Measurements from ENCODE around the gene TMEM141.
"Not testable (repeated sequence)": the region's sequence is repeated elsewhere in the genome, so short reads cannot be mapped to it uniquely, and the experiment has no call there.

The TMEM141 gene

DNA sequence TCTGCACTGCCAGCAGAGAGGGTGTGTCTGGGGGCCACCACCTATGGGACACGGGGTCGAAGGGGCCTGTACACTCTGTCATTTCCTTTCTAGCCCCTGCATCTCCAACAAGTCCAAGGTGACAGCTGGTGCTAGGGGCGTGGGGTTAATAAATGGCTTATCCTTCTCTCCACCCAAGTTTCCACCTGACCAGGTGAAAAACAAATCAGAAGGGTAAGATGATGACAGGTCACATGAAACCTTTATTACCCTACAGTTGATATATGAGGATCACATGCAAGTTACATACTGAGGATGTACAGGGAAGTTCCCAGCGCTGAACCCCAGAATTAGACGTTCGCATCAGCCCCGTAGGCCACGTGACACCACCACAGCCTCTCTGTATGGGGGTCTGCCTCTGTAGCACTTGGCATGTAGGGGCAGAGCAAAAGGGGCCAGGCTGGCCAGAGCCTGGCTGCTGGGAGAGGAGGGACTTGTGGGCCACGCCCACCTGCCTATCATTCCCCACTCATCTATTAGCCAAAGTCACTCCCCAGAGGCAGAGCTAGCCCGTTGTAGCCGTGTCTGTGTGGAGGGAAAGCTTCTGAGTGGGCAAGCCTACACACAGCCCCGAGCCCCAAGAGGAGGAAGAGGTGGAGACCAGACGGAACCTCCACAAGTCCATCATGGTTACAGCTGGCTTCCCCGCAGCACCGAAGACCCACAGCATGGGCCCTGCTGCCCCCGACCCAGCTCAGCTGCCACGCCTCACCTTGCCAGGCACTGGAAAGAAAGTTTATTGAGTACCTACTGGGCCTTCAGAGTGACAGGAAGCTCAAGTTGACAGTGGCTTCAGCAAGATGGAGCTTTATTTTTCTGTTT, 2.2 kb downstream of the TMEM141 start:
- DNase-seq, result no peak

GRCh38 chr9:136794281-136794999, 3.3 kb downstream of the TMEM141 start:
- DNase-seq, result no peak

DNA sequence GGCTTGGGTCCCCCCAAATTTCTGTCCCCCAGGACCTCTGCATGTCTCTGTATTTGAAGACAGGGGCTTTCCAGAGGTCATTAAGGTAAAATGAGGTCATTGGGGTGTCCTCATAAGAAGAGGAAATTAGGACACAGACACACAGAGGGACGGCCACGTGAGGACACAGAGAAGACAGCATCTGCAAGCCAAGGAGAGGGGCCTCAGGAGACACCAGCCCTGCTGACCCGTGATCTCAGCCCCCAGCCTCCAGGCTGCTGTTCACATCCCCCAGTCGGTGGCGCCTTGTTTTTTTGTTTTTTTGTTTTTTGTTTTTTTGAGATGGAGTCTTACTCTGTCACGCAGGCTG, 3.8 kb downstream of the TMEM141 start:
- no peak for DNase-seq

DNA sequence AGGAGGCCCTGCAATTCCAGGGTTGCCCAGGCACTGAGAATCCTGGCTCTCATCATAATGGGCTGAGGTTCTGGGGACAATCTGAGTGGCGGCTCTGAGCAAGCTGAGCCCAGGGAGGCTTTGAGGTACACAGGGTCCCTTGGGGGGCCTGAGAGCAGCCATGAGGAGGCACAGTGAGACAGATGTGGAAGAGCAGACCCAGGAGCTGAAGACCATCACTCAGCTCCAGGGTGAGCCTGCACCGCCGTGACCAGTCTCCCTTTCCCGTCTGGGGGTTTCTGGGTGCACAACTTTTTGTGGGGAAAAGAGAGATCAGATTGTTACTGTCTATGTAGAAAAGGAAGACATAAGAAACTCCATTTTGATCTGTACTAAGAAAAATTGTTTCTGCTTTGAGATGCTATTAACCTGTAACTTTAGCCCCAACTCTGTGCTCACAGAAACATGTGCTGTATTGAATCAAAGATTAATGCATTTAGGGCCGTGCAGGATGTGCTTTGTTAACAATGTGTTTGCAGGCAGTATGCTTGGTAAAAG, 5.2 kb downstream of the TMEM141 start, which contains the start of gene CCDC183:
TSS of gene CCDC183 (plus strand) at position 101 of the 537 bp plus-strand sequence. CDS start at position 161, 60 bp downstream.
- DNase-seq, result no peak

DNA sequence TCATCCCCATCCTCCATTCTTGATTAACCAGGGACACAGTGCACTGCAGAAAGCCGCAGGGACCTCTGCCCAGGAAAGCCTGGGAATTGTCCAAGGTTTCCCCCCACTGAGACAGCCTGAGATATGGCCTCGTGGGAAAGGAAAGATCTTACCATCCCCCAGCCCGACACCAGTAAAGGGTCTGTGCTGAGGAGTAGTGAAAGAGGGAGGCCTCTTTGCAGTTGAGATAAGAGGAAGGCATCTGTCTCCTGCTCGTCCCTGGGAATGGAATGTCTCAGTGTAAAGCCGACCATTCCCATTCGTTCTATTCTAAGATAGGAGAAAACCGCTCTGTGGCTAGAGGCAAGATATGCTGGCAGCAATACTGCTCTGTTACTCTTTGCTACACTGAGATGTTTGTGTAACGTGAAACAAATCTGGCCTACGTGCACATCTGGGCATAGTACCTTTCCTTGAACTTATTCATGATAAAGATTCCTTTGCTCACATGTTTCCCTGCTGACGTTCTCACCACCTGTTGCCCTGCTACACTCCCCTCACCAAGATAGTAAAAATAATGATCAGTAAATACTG, 5.7 kb downstream of the TMEM141 start:
- DNase-seq, result not testable (repeated sequence)

GRCh38 chr9:136798708-136799078, 7.5 kb downstream of the TMEM141 start:
- DNase-seq, result no peak

DNA sequence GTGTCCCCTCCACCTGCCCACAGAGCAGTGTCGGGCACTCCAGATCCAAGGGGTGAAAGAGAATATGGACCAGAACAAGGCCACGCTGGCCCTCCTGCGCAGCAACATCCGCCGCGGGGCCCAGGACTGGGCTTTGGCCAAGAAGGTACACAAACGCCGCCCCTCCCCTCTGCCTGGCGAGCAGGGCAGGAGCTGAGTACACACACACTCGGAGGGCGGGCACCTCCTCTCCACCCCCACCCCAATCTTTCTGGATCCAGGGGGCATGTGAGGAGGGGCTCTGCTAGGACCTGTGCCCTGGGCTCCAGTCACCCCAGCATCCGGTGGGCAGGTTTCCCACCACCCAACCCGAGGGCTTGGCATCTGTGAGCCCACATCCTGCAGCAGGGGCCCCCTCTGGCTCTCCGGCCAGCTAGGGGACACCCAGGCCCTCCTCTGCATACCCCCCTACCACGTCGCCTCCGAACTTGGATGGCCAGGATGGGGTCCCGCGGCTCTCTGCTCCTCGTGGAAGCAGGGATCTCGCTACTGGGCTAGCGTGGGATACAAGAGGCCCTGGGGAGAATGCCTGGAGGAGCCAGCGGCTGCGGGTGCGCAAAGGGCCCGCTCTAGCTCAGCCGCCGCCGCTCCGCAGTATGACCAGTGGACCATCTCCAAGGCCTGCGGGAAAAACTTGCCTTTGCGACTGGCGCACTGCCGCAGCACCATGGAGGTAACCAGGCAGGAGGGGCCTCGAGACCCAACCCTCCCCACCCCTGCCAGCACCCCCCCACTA, 8.1 kb downstream of the TMEM141 start:
- no peak for DNase-seq

GRCh38 chr9:136799854-136800657, 8.9 kb downstream of the TMEM141 start:
- peak in 47 of 56 donors; percentile 14 to 92 (median 70) for DNase-seq

DNA sequence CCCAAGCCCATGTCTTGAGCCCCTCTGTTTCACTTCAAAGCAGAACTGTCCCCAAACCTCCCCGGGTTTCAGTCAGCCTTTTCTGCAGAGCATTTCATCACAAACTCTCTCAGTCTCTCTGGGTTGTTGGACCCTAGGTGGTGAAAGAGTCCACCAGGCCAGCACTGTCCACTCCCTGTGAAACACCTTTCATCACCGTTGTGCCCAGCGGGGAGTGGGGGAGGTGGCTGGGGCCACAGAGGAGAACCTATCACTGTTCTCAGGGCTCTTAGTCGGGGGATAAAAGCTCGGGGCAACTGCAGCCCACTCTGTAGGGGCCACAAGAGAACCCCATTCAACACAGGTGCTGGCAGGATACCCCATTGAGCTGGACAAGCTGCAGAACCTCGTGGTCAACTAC, 11.2 kb downstream of the TMEM141 start:
- no peak for DNase-seq

DNA sequence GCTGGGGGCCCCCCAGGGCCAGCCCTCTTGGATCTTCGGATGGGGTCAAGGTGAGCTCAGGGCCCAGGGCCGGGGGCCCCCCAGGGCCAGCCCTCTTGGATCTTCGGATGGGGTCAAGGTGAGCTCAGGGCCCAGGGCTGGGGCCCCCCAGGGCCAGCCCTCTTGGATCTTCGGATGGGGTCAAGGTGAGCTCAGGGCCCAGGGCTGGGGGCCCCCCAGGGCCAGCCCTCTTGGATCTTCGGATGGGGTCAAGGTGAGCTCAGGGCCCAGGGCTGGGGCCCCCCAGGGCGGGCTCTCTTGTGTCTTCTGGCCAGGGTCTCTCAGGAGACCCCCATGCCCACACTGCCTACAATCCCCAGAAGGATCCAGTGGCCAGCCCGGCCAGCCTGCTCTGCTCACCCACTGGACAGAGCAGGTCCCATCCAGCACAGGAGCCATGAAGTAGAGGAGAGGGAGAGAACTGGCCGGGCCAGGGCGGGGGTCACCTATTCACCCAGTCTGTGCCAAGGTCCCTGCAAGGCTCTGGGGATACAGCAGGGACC, 11.9 kb downstream of the TMEM141 start:
- not testable (repeated sequence) for DNase-seq

DNA sequence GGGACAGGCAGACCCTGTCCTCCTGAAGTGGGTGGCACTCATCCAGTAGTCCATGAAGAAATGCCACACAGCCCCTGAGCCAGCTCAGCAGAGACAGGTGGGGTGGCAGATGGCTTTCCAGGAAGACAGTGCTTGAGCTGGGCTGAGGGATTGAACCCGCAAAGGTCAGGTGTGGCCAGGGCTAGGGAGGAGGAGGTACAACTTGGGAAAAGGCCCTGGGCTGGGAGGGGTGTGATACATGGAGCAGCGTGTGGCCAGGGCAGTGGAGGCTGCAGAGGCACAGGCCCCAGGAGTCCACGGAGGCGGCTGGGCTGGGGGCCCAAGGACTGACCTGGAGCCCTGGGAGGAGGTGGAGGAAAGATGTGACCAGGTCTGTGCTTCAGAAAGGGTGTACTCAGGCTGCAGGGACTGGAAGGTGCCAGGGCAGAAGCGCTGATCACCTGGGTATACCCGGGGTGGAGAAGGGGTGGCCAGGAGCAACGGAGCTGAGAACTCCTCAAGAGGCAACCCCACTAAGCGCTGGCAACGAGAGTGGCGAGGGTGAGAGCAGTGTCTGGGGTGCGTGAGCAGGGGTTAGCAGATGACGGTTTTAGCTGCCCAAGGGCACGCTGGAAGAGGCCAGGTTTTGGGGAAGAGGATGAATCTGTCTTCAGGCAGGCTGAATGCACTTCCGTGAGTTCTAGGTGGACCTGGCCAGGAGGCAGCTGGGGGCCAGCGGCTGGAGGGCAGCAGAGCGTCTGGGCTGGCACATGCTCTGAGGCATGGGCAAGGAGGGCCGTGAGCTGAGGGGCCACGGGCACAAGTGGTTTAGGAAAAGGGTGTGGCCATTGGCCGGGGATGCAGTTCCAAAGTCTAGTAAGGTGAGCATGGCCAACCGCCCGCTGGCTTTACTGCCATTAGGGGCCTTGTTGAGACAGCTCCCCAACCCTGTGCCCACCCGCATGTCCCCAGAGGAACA, 12.7 kb downstream of the TMEM141 start:
- no peak for DNase-seq

DNA sequence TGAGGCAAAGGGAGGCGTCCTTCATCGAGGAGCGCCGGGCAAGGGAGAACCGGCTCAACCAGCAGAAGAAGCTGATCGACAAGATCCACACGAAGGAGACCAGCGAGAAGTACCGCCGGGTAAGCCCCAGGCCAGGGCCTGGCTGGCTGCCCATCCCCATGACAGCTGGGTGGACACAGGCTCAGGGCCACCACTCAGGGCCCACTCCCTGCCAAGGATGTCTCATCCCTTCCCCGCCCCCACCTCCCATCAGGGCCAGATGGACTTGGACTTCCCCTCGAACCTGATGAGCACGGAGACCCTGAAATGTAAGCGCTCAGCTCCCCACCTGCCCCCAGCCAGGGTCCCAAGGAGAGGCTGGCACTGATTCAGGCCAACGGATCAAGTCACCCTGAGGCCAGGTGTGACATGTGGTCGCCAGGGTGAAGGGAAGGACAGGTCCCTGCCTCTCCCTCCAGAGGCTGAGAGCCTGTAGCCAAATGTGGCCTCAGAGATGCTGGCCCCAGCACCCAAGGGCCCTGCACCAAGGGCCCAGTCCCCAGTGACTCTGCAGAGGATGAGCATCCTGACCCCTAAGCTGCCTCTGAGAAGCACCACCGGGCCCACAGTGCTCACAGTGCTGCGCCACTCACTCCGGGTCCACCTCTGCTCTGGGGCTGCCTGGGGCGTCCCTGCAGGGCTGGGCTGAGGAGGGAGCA, 13.5 kb downstream of the TMEM141 start:
- no peak for DNase-seq

- no peak for DNase-seq
These were observed 14.1 kb downstream of the TMEM141 start for GRCh38 chr9:136805207-136805740.

DNA sequence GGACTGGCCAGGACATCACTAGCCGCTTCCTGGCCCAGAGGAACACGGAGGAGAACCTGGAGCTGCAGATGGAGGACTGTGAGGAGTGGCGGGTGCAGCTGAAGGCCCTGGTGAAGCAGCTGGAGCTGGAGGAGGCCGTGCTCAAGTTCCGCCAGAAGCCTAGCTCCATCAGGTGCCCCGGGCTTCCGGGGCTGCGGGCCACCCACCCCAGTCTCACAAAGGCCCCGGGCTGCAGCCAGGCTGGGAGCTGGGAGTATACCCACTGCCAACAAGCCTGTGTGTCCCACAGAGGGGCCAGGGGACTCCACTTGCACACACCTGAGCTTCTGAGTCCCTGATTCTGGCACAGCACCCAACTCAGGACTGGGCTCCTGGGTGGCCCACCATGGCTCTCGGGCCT, 14.9 kb downstream of the TMEM141 start:
- DNase-seq, result no peak

DNA sequence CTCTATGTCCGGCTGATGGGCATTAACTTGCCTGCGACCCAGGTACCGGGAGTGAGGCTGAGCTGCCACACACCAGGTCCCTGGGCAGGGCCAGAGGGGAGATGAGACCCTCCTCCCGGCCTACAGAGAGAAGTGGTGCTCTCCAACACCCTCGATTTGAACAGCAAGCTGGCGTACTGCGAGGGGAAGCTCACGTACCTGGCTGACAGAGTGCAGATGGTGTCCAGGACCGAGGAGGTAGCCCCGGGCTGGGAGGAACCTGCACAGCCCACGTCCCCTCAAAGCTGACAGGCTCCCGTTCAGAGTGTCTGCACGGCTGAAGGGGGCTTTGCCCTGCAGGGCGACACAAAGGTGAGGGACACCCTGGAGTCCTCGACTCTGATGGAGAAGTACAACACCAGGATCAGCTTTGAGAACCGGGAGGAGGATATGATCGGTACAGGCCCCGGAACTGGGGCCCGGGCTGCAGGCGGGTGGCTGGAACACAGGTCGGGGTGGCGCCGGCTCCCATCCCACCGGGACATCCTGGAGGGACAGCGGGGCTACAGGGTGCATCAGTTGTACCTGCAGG, 15.6 kb downstream of the TMEM141 start:
- no peak for DNase-seq

GRCh38 chr9:136807281-136808074, 16.3 kb downstream of the TMEM141 start, which contains the start of gene RABL6:
TSS of gene RABL6 (plus strand) at chr9:136807948. CDS start at chr9:136808197, 249 bp downstream.
- DNase-seq, result peak in 49 of 56 donors; percentile 31 to 80 (median 65)
